ENCODE data around the gene TANC1. TPM values are rescaled to one million over a fixed set of nuclear protein-coding genes. Genes with fewer than 3 reads are reported as not detected.
"Not testable (repeated sequence)": the region's sequence is repeated elsewhere in the genome, so short reads cannot be mapped to it uniquely, and the experiment has no call there.

The TANC1 gene
- total RNA-seq, 1 donor from 2014 or later: 0.47 TPM

DNA sequence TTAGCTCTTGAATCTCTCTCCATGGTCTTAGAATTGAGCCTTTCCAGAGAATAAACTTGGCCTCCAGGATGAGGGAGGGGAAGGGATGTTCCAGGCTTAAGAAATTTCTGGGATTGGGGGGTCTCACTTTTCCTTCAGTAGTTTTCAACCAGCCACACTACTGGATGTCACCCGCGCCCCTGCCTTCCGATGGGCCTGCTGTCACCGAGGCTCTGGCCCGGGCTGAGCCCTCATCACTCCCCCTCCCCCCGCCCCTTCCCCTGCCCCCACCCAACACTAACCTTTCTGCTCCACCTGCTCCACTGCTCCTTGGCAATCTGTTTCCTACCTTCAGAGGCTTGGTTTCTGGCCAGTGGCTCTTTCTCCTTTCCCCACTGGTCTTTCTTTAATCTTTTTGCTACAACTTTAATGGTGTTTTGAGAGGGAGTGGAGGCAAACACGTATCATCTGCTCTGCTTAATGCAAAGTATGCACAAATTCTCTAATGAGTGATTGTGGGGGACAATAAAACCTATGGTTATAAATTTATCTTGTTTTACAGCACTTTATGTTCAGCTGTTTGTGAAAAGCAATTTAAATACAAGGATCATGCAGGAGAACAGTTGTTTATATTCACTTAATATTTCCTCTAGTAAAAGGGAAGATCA, 162.9 kb downstream of the TANC1 start:
- Mint-ChIP-seq H3K36me3 (ENCODE audit: low read depth) (no peaks in the 10 kb centered on the region), H3K4me3 (no peak overlapping the region), H3K9me3 (no peaks in the 10 kb centered on the region), H3K27ac (no peak overlapping the region), H3K27me3 (ENCODE audit: insufficient read depth) (peaks cover 2% of the 10 kb centered on the region), H3K4me1 (ENCODE audit: low read depth) (no peaks in the 10 kb centered on the region)
- intact Hi-C loops (cut with micrococcal nuclease): no loop called here
- DNase-seq (ENCODE audit: low spot score): no peak

GRCh38 chr2:159131914-159132281, 163.5 kb downstream of the TANC1 start:
- Mint-ChIP-seq H3K27ac (no peak overlapping the region), H3K4me3 (no peak overlapping the region), H3K36me3 (ENCODE audit: low read depth) (no peaks in the 10 kb centered on the region), H3K27me3 (ENCODE audit: insufficient read depth) (peaks cover 2% of the 10 kb centered on the region), H3K4me1 (ENCODE audit: low read depth) (no peaks in the 10 kb centered on the region), H3K9me3 (no peaks in the 10 kb centered on the region)
- intact Hi-C loops (cut with micrococcal nuclease): no loop called here
- no peak for DNase-seq (ENCODE audit: low spot score)

- H3K4me3 Mint-ChIP-seq: no peak overlapping the region
- no peaks in the 10 kb centered on the region for H3K9me3 Mint-ChIP-seq
- H3K4me1 Mint-ChIP-seq (ENCODE audit: low read depth): no peaks in the 10 kb centered on the region
- no peak overlapping the region for H3K27ac Mint-ChIP-seq
- no peaks in the 10 kb centered on the region for H3K36me3 Mint-ChIP-seq (ENCODE audit: low read depth)
- peaks cover 2% of the 10 kb centered on the region for H3K27me3 Mint-ChIP-seq (ENCODE audit: insufficient read depth)
- intact Hi-C loops (cut with micrococcal nuclease): no loop called here
- DNase-seq (ENCODE audit: low spot score): no peak
Observed at GRCh38 chr2:159133797-159134196, 165.4 kb downstream of the TANC1 start.

DNA sequence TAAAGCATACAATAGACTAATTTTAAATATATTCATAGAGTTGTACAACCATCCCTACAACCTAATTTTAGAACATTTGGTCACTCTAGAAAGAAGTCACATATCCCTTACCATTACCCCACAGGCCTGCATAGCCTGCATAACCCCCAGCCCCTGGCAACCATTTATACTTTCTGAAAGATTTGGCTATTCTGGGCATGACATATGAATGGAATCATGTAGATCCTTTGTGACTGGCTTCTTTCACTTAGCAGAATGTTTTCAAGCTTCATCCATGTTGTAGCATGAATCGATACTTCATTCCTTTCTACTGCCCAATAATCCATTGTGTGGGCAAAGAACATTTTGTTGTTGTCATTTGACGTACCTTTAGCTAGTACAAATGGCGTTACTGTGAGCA, 166.5 kb downstream of the TANC1 start:
- Mint-ChIP-seq H3K4me1 (ENCODE audit: low read depth) (no peaks in the 10 kb centered on the region), H3K9me3 (no peaks in the 10 kb centered on the region), H3K27me3 (ENCODE audit: insufficient read depth) (peaks cover 1% of the 10 kb centered on the region), H3K27ac (no peak overlapping the region), H3K4me3 (no peak overlapping the region), H3K36me3 (ENCODE audit: low read depth) (no peaks in the 10 kb centered on the region)
- intact Hi-C loops (cut with micrococcal nuclease): no loop called here
- DNase-seq (ENCODE audit: low spot score): no peak

GRCh38 chr2:159136391-159136790, 168.0 kb downstream of the TANC1 start:
- intact Hi-C loops (cut with micrococcal nuclease): no loop called here
- H3K4me3 Mint-ChIP-seq: no peak overlapping the region
- H3K36me3 Mint-ChIP-seq (ENCODE audit: low read depth): no peaks in the 10 kb centered on the region
- H3K27ac Mint-ChIP-seq: no peak overlapping the region
- no peaks in the 10 kb centered on the region for H3K9me3 Mint-ChIP-seq
- H3K27me3 Mint-ChIP-seq (ENCODE audit: insufficient read depth): peaks cover 1% of the 10 kb centered on the region
- DNase-seq (ENCODE audit: low spot score): no peak
- H3K4me1 Mint-ChIP-seq (ENCODE audit: low read depth): no peaks in the 10 kb centered on the region

- Mint-ChIP-seq H3K27me3 (ENCODE audit: insufficient read depth) (peaks cover 1% of the 10 kb centered on the region), H3K9me3 (no peaks in the 10 kb centered on the region), H3K4me3 (no peak overlapping the region), H3K4me1 (ENCODE audit: low read depth) (no peaks in the 10 kb centered on the region), H3K36me3 (ENCODE audit: low read depth) (no peaks in the 10 kb centered on the region), H3K27ac (no peak overlapping the region)
- DNase-seq (ENCODE audit: low spot score): no peak
- intact Hi-C loops (cut with micrococcal nuclease): no loop called here
Observed at GRCh38 chr2:159137511-159138241, 169.2 kb downstream of the TANC1 start.

- no peaks in the 10 kb centered on the region for H3K9me3 Mint-ChIP-seq
- no peak overlapping the region for H3K27ac Mint-ChIP-seq
- H3K36me3 Mint-ChIP-seq (ENCODE audit: low read depth): no peaks in the 10 kb centered on the region
- no peak for DNase-seq (ENCODE audit: low spot score)
- no peaks in the 10 kb centered on the region for H3K4me1 Mint-ChIP-seq (ENCODE audit: low read depth)
- intact Hi-C loops (cut with micrococcal nuclease): no loop called here
- no peak overlapping the region for H3K4me3 Mint-ChIP-seq
- H3K27me3 Mint-ChIP-seq (ENCODE audit: insufficient read depth): peaks cover 1% of the 10 kb centered on the region
Observed at GRCh38 chr2:159138642-159139182, 170.3 kb downstream of the TANC1 start.

DNA sequence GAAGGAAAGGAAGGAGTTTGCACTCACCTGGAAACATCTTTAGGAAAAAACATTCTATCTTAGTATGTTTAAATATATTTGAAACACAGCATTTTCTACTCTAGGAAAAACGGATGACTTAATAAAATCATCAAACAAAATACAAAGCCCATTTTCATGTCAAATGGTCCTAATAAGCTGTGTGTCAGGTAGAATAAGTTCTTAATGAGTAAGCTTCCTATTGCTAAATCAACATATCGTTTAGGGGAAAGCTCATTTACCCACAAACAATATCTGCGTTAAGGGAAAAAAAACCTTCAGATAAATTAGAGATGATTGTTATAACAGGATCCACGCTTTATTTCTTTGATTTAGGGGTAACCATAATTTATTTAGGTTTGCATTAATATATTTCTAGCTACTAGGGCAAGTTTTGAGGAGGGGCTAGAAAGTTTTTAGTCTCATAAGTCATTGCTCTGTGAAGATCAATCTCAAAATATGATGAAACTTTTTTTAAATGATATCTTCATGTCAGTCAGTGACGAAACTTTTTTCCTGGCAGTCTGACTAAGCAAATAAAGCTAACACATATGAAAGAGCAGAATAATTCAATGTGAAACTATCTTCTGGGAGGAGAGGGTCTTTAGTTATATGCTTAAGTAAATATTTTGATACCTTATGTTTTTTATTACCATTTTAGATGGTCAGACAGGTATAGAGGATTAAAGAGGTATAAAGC, 170.9 kb downstream of the TANC1 start:
- DNase-seq (ENCODE audit: low spot score): no peak
- no peaks in the 10 kb centered on the region for H3K36me3 Mint-ChIP-seq (ENCODE audit: low read depth)
- peaks cover 1% of the 10 kb centered on the region for H3K27me3 Mint-ChIP-seq (ENCODE audit: insufficient read depth)
- no peak overlapping the region for H3K4me3 Mint-ChIP-seq
- no peaks in the 10 kb centered on the region for H3K9me3 Mint-ChIP-seq
- intact Hi-C loops (cut with micrococcal nuclease): no loop called here
- no peaks in the 10 kb centered on the region for H3K4me1 Mint-ChIP-seq (ENCODE audit: low read depth)
- H3K27ac Mint-ChIP-seq: no peak overlapping the region

DNA sequence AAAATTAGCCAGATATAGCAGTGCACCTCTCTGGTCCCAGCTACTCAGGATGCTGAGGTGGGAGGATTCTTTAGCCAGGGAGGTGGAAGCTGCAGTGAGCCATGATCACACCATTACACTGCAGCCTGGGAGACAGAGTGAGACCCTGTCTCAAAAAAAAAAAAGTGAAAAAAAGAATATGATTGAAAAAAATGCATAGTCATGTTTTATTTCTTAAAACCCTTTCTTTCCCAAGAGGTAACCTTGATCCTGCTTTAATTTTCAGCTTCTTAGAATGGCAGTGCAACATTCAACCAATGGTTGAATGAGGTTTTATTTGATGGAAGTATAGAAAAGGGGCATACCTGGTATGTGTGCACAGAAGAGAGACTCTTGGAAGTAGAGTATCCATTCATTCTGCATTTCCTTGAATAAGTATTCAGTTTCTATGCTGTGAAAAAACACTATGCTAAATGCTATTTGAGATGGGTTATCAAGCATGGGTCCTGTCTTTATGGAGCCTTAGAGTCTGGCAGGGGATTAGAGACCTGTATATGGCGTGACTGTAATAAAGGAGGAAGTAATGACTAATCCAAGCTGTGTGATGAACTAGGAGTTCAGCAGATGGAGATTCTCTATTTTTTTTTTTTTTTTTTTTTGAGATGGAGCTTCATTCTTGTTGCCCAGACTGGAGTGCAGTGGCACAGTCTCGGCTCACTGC, 171.8 kb downstream of the TANC1 start:
- no peak for DNase-seq (ENCODE audit: low spot score)
- intact Hi-C loops (cut with micrococcal nuclease): no loop called here
- Mint-ChIP-seq H3K27ac (no peak overlapping the region), H3K9me3 (no peaks in the 10 kb centered on the region), H3K36me3 (ENCODE audit: low read depth) (no peaks in the 10 kb centered on the region), H3K4me1 (ENCODE audit: low read depth) (no peaks in the 10 kb centered on the region), H3K4me3 (no peak overlapping the region), H3K27me3 (ENCODE audit: insufficient read depth) (peaks cover 1% of the 10 kb centered on the region)

GRCh38 chr2:159140821-159141220, 172.4 kb downstream of the TANC1 start:
- intact Hi-C loops (cut with micrococcal nuclease); DNase-seq (ENCODE audit: low spot score); H3K27ac Mint-ChIP-seq; H3K9me3 Mint-ChIP-seq; H3K27me3 Mint-ChIP-seq (ENCODE audit: insufficient read depth); H3K4me3 Mint-ChIP-seq; H3K36me3 Mint-ChIP-seq (ENCODE audit: low read depth); H3K4me1 Mint-ChIP-seq (ENCODE audit: low read depth): not testable (repeated sequence)

GRCh38 chr2:159144776-159145614, 176.6 kb downstream of the TANC1 start:
- H3K27me3 Mint-ChIP-seq (ENCODE audit: insufficient read depth): no peaks in the 10 kb centered on the region

GRCh38 chr2:159145745-159146354, 177.4 kb downstream of the TANC1 start:
- Mint-ChIP-seq H3K9me3 (no peaks in the 10 kb centered on the region), H3K27me3 (ENCODE audit: insufficient read depth) (no peaks in the 10 kb centered on the region), H3K36me3 (ENCODE audit: low read depth) (no peaks in the 10 kb centered on the region), H3K27ac (no peak overlapping the region), H3K4me1 (ENCODE audit: low read depth) (peaks cover 12% of the 10 kb centered on the region), H3K4me3 (no peak overlapping the region)
- intact Hi-C loops (cut with micrococcal nuclease): no loop called here
- no peak for DNase-seq (ENCODE audit: low spot score)

More at GRCh38 chr2:159144776-159145614, 176.6 kb downstream of the TANC1 start:
- intact Hi-C loops (cut with micrococcal nuclease): no loop called here
- Mint-ChIP-seq H3K36me3 (ENCODE audit: low read depth) (no peaks in the 10 kb centered on the region), H3K4me1 (ENCODE audit: low read depth) (peaks cover 12% of the 10 kb centered on the region), H3K27ac (no peak overlapping the region), H3K4me3 (no peak overlapping the region), H3K9me3 (no peaks in the 10 kb centered on the region)
- no peak for DNase-seq (ENCODE audit: low spot score)
